IMR-90 (cell line): ENCODE results near the gene PLPP3. TPM values are rescaled to one million over a fixed set of nuclear protein-coding genes. Genes with fewer than 3 reads are reported as not detected.

Experiments
- ATAC-seq: fragments of 200-7000 bp; cut with Tn5 transposase; 2 replicates; pipeline ENCODE4 v1.9.1; 2020; ENCODE audit warnings: low read depth, mild to moderate bottlenecking, moderate library complexity
- BruUV-seq: library from RNA; stranded (reverse); fragments of 400-500 nt; replicated peaks from 2 replicates; lab custom pipeline; 2021; lab: Mats Ljungman, UMichigan
- CTCF ChIA-PET: fragments of 300-600 bp; formaldehyde crosslinking; extraction: SDS; loops from one replicate; lab custom pipeline; 2021; ENCODE audit warnings: antibody characterized with exemption; lab: Yijun Ruan, JAX
- POLR2A ChIA-PET: fragments of 300-600 bp; sonication (Branson Sonifier 250); formaldehyde crosslinking; loops from one replicate; lab custom pipeline; 2022; ENCODE audit warnings: antibody characterized with exemption; ENCODE audit not compliant: unreplicated experiment; lab: Charles Lee
- DNase-seq: peaks from one replicate; pipeline ENCODE4 v3.0.0; 2013
- H2AFZ ChIP-seq: replicated peaks from 2 replicates; pipeline ENCODE3; 2013; ENCODE audit warnings: low read length, mild to moderate bottlenecking; ENCODE audit not compliant: poor library complexity
- H2AK5ac ChIP-seq: 2 replicates; pipeline ENCODE4 v1.6.1; 2013; ENCODE audit warnings: low read depth, low read length, inconsistent platforms
- H2AK9ac ChIP-seq: replicated peaks from 2 replicates; pipeline ENCODE3; 2013; ENCODE audit warnings: mild to moderate bottlenecking, low read depth, low read length, moderate library complexity; ENCODE audit not compliant: poor library complexity
- H2BK120ac ChIP-seq: 2 replicates; pipeline ENCODE4 v1.6.1; 2013; ENCODE audit warnings: low read depth, low read length, inconsistent platforms
- H2BK15ac ChIP-seq: 3 replicates; pipeline ENCODE4 v1.6.1; 2013; ENCODE audit warnings: low read depth, low read length, inconsistent platforms
- H2BK20ac ChIP-seq: 2 replicates; pipeline ENCODE4 v1.6.1; 2013; ENCODE audit warnings: low read depth, mild to moderate bottlenecking, inconsistent platforms, low read length, moderate library complexity
- H2BK5ac ChIP-seq: 2 replicates; pipeline ENCODE4 v1.6.1; 2013; ENCODE audit warnings: mild to moderate bottlenecking, low read depth, low read length, inconsistent platforms; ENCODE audit not compliant: poor library complexity, severe bottlenecking
- H3K14ac ChIP-seq: replicated peaks from 2 replicates; pipeline ENCODE4 v1.6.1; 2013; ENCODE audit warnings: low read depth, low read length, inconsistent platforms
- H3K18ac ChIP-seq: 2 replicates; pipeline ENCODE4 v1.6.1; 2013; ENCODE audit warnings: low read depth, low read length, control low read depth
- H3K23ac ChIP-seq: 2 replicates; pipeline ENCODE4 v1.6.1; 2013; ENCODE audit warnings: low read depth, low read length, inconsistent platforms
- H3K27ac ChIP-seq: 2 replicates; pipeline ENCODE4 v1.5.1; 2013; ENCODE audit warnings: mild to moderate bottlenecking, control low read depth, low read length; ENCODE audit not compliant: insufficient read depth
- H3K27me3 ChIP-seq: 2 replicates; pipeline ENCODE4 v1.6.1; 2013; ENCODE audit warnings: low read length; ENCODE audit not compliant: control insufficient read depth, insufficient read depth
- H3K36me3 ChIP-seq: 2 replicates; pipeline ENCODE4 v1.6.1; 2013; ENCODE audit warnings: low read length, mixed read lengths; ENCODE audit not compliant: control insufficient read depth, insufficient read depth
- H3K4ac ChIP-seq: 2 replicates; pipeline ENCODE4 v1.6.1; 2013; ENCODE audit warnings: low read depth, low read length, inconsistent platforms
- H3K4me1 ChIP-seq: 2 replicates; pipeline ENCODE4 v1.6.1; 2013; ENCODE audit warnings: low read length, mixed read lengths; ENCODE audit not compliant: control insufficient read depth, insufficient read depth
- H3K4me2 ChIP-seq: 2 replicates; pipeline ENCODE4 v1.6.1; 2013; ENCODE audit warnings: low read depth, mild to moderate bottlenecking, control low read depth, low read length, moderate library complexity
- H3K4me3 ChIP-seq: 2 replicates; pipeline ENCODE4 v1.5.1; 2013; ENCODE audit warnings: low read depth, mild to moderate bottlenecking, control low read depth, low read length, moderate library complexity; ENCODE audit not compliant: insufficient read depth
- H3K56ac ChIP-seq: 2 replicates; pipeline ENCODE4 v1.6.1; 2013; ENCODE audit warnings: low read length, inconsistent platforms; ENCODE audit not compliant: insufficient read depth; ENCODE audit errors: extremely low read depth
- H3K79me1 ChIP-seq, 2 experiments: 2 replicates each; pipeline ENCODE4 v1.6.1; 2013; ENCODE audit warnings: low read length in 2 of 2, inconsistent platforms in 1 of 2, low read depth in 1 of 2
- H3K9ac ChIP-seq: 2 replicates; pipeline ENCODE4 v1.6.1; 2013; ENCODE audit warnings: low read depth, low read length, control low read depth
- H3K9me1 ChIP-seq: 2 replicates; pipeline ENCODE4 v1.6.1; 2013; ENCODE audit warnings: low read length, inconsistent platforms; ENCODE audit not compliant: insufficient read depth
- H3K9me3 ChIP-seq: 2 replicates; pipeline ENCODE4 v1.6.1; 2013; ENCODE audit warnings: low read length; ENCODE audit not compliant: control insufficient read depth, insufficient read depth
- H4K20me1 ChIP-seq: 2 replicates; pipeline ENCODE4 v1.6.1; 2013; ENCODE audit warnings: low read length, inconsistent platforms; ENCODE audit not compliant: insufficient read depth
- H4K5ac ChIP-seq: 2 replicates; pipeline ENCODE4 v1.6.1; 2013; ENCODE audit warnings: mild to moderate bottlenecking, low read depth, low read length, control low read depth
- H4K8ac ChIP-seq, 2 experiments: 2 replicates each; pipeline ENCODE4 v1.6.1; 2013; ENCODE audit warnings: low read depth in 2 of 2, low read length in 2 of 2, control low read depth in 1 of 2, inconsistent platforms in 1 of 2
- H4K91ac ChIP-seq: 2 replicates; pipeline ENCODE4 v1.6.1; 2013; ENCODE audit warnings: low read depth, low read length, inconsistent platforms; ENCODE audit not compliant: insufficient read depth
- BHLHE40 ChIP-seq: fragments of 150-350 bp; IDR thresholded peaks from 2 replicates; pipeline ENCODE4 v1.6.1; 2016; ENCODE audit warnings: mild to moderate bottlenecking, low read depth, low read length
- CEBPB ChIP-seq: IDR thresholded peaks from 2 replicates; pipeline ENCODE4 v1.6.1; 2012; ENCODE audit warnings: low read depth, low read length, improper control_type of control experiment
- CHD1 ChIP-seq: IDR thresholded peaks from 2 replicates; pipeline ENCODE4 v1.6.1; 2012; ENCODE audit warnings: low read depth, low read length, improper control_type of control experiment
- CTCF ChIP-seq: conservative IDR thresholded peaks from 2 replicates; pipeline ENCODE4 v1.5.1; 2012; ENCODE audit warnings: mild to moderate bottlenecking, low read depth, low read length, improper control_type of control experiment
- FOS ChIP-seq: fragments of 150-350 bp; IDR thresholded peaks from 2 replicates; pipeline ENCODE4 v1.6.1; 2016; ENCODE audit warnings: low read depth, low read length
- MAZ ChIP-seq: IDR thresholded peaks from 2 replicates; pipeline ENCODE4 v1.6.1; 2012; ENCODE audit warnings: low read depth, mild to moderate bottlenecking, low read length, improper control_type of control experiment, moderate library complexity, borderline replicate concordance
- NFE2L2 ChIP-seq: fragments of 150-350 bp; IDR thresholded peaks from 2 replicates; pipeline ENCODE4 v1.6.1; 2016; ENCODE audit warnings: low read depth, mild to moderate bottlenecking, low read length
- POLR2A ChIP-seq: IDR thresholded peaks from 2 replicates; pipeline ENCODE4 v1.6.1; 2012; ENCODE audit warnings: mild to moderate bottlenecking, low read depth, low read length
- RAD21 ChIP-seq: IDR thresholded peaks from 2 replicates; pipeline ENCODE4 v1.6.1; 2012; ENCODE audit warnings: low read length, improper control_type of control experiment
- RCOR1 ChIP-seq: IDR thresholded peaks from 2 replicates; pipeline ENCODE4 v1.6.1; 2012; ENCODE audit warnings: mild to moderate bottlenecking, low read length, improper control_type of control experiment; ENCODE audit not compliant: insufficient replicate concordance
- RFX5 ChIP-seq: IDR thresholded peaks from 2 replicates; pipeline ENCODE4 v1.8.0; 2012; ENCODE audit warnings: low read depth, mild to moderate bottlenecking, low read length, moderate library complexity
- SMC3 ChIP-seq: fragments of 150-350 bp; IDR thresholded peaks from 2 replicates; pipeline ENCODE4 v1.6.1; 2016; ENCODE audit warnings: low read depth, mild to moderate bottlenecking, antibody characterized with exemption, low read length, moderate library complexity
- USF2 ChIP-seq: fragments of 150-350 bp; IDR thresholded peaks from 2 replicates; pipeline ENCODE4 v1.6.1; 2017; ENCODE audit warnings: mild to moderate bottlenecking, antibody characterized with exemption, low read length, low read depth
- WGBS, 2 experiments: methylation state at CpG; one replicate each; pipeline versions ENCODE4 v1.1.5 to v1.1.7; 2013; ENCODE audit warnings: missing lambda C conversion rate in 2 of 2; ENCODE audit not compliant: insufficient read length in 1 of 2; ENCODE audit errors: extremely low coverage in 2 of 2; 5-methylcytosine and 5-hydroxymethylcytosine counted together
- dilution Hi-C: fragments of 300-500 bp; cut with HindIII; formaldehyde crosslinking; loops from one replicate; pipeline ENCODE4 v1.14.3; 2018; ENCODE audit warnings: low sequenced_read_pairs; ENCODE audit not compliant: unreplicated experiment
- in situ Hi-C: fragments of 300-500 bp; cut with MboI; formaldehyde crosslinking; loops from 3 replicates; pipeline ENCODE4 v1.14.3; 2019; ENCODE audit warnings: low sequenced_read_pairs, inconsistent platforms, mixed read lengths
- intact Hi-C: fragments of 100-400 bp; cut with micrococcal nuclease; formaldehyde crosslinking; loops from 2 replicates; pipeline ENCODE4 v1.10.0; 2022
- polyA plus RNA-seq, 3 experiments: library from polyadenylated mRNA; depleted of rRNA; stranded (reverse); fragments of >200 nt; gene quantifications; 2 replicates each; pipeline ENCODE4 v1.2.3, GENCODE V29; 2012; ENCODE audit warnings: low replicate concordance in 1 of 3
- total RNA-seq: library from RNA; depleted of rRNA; stranded (reverse); fragments of >200 nt; gene quantifications from 2 replicates; pipeline ENCODE4 v1.2.3, GENCODE V29; 2012

Gene PLPP3
- total and polyA plus RNA-seq, 2 of the 4 experiments (the other 2 are of a cell fraction), result 49.9 to 56.6 TPM

- BruUV-seq, result no TSS peak
- POLR2A ChIA-PET, result no interaction called here
- in situ Hi-C loops, result loop anchor here (10.0 kb wide), 1 partner anchor 1441 kb away; no protein-coding TSS in a partner anchor
- H3K18ac ChIP-seq, result no peak overlapping the region; the same call in 1 of the 2 replicates
- H3K9me1 ChIP-seq, result no peaks in the 10 kb centered on the region
- ATAC-seq (no peak), DNase-seq (no peak)
- no peak overlapping the region for H3K9ac ChIP-seq
- H3K27me3 ChIP-seq, result no peaks in the 10 kb centered on the region
- intact Hi-C loops, result loop anchor here (1.0 to 10.0 kb wide), 8 partner anchors 125 to 1514 kb away; no protein-coding TSS in a partner anchor
- H3K4me3 ChIP-seq, result no peak overlapping the region
- no peak overlapping the region for H3K4ac ChIP-seq
- CTCF ChIA-PET, result interaction anchor here (1.2 to 3.9 kb wide), 4 partner anchors 124 to 1302 kb away, joined by 3 to 14 read pairs (median 4); no protein-coding TSS in a partner anchor
- H4K20me1 ChIP-seq, result no peaks in the 10 kb centered on the region
- H4K8ac ChIP-seq, result no peak overlapping the region
- TF ChIP-seq MAZ, result no peak
- TF ChIP-seq RAD21, result no peak
- TF ChIP-seq USF2, result no peak
- TF ChIP-seq FOS, result no peak
- TF ChIP-seq CEBPB, result no peak
- no peak for TF ChIP-seq RFX5
- no peak for TF ChIP-seq POLR2A
- no peak for TF ChIP-seq BHLHE40
- TF ChIP-seq RCOR1, result no peak
- no peak for TF ChIP-seq NFE2L2
- TF ChIP-seq SMC3, result no peak
- TF ChIP-seq CHD1, result no peak
- TF ChIP-seq CTCF, result no peak
- H4K5ac ChIP-seq, result no peak overlapping the region
- no peak overlapping the region for H2AK9ac ChIP-seq
- H2AFZ ChIP-seq, result no peak overlapping the region
- no peak overlapping the region for H2BK20ac ChIP-seq
- no peak overlapping the region for H3K14ac ChIP-seq
- no peaks in the 10 kb centered on the region for H3K4me1 ChIP-seq
- no CpG with 5 or more reads among the region's 5 CpGs for WGBS, 2 experiments
- H3K56ac ChIP-seq, result no peak overlapping the region
- no peaks in the 10 kb centered on the region for H3K79me1 ChIP-seq
- H2AK5ac ChIP-seq, result no peak overlapping the region
- dilution Hi-C loops, result loop anchor here (25.0 kb wide), 1 partner anchor 1299 kb away; no protein-coding TSS in a partner anchor
- no peaks in the 10 kb centered on the region for H3K9me3 ChIP-seq
- no peak overlapping the region for H2BK5ac ChIP-seq
- H3K23ac ChIP-seq, result no peak overlapping the region
- H2BK15ac ChIP-seq, result no peak overlapping the region; the same call in 2 of the 3 replicates
- H4K91ac ChIP-seq, result no peak overlapping the region
- H3K27ac ChIP-seq, result no peak overlapping the region
- no peak overlapping the region for H3K4me2 ChIP-seq
- no peak overlapping the region for H2BK120ac ChIP-seq
- H3K36me3 ChIP-seq, result no peaks in the 10 kb centered on the region
Observed at GRCh38 chr1:56585985-56586384, 6.6 kb upstream of the PLPP3 start.
